ENCODE data around the gene ACYP1. TPM values are rescaled to one million over a fixed set of nuclear protein-coding genes. Genes with fewer than 3 reads are reported as not detected.

The ACYP1 gene
- total and polyA plus RNA-seq, 9 donors, result 5.5 to 27.7 (median 11.2) TPM

- no peaks in the 10 kb centered on the region for H3K9me3 ChIP-seq
- no peaks in the 10 kb centered on the region for H3K27me3 ChIP-seq
- H3K27ac ChIP-seq, result no peak overlapping the region
- no peak overlapping the region for H3K4me3 ChIP-seq
- no peaks in the 10 kb centered on the region for H3K4me1 ChIP-seq (ENCODE audit: insufficient read depth)
- peak in 3 of 5 donors; percentile 18 to 55 (median 44) for DNase-seq
- TF ChIP-seq CTCF (IDR thresholded peaks at IDR 0.05) (peak; percentile 51 to 61 (median 61)), POLR2A (IDR thresholded peaks at IDR 0.05) (no peak), EP300 (IDR thresholded peaks at IDR 0.05) (no peak)
- intact Hi-C loops (cut with DNase I), result loop anchor here (5.0 to 10.0 kb wide), 4 partner anchors 141 to 176 kb away; no protein-coding TSS in a partner anchor
- WGBS, 3 donors, result 65 to 75% (median 74%) methylated on average over 7 of the region's 7 CpGs
- H3K36me3 ChIP-seq, result no peaks in the 10 kb centered on the region
These were observed 24.9 kb upstream of the ACYP1 start for GRCh38 chr14:75088566-75089373.

- H3K36me3 ChIP-seq, result no peaks in the 10 kb centered on the region
These were observed 24.3 kb upstream of the ACYP1 start for GRCh38 chr14:75088153-75088552.

GRCh38 chr14:75084513-75084912, 20.7 kb upstream of the ACYP1 start:
- intact Hi-C loops (cut with DNase I), result loop anchor here (10.0 kb wide), 2 partner anchors 140 to 170 kb away; no protein-coding TSS in a partner anchor
- no peak for DNase-seq
- H3K36me3 ChIP-seq, result no peaks in the 10 kb centered on the region
- H3K4me1 ChIP-seq (ENCODE audit: insufficient read depth), result peaks cover 1% of the 10 kb centered on the region
- H3K27ac ChIP-seq, result no peak overlapping the region
- no peaks in the 10 kb centered on the region for H3K9me3 ChIP-seq
- TF ChIP-seq EP300 (IDR thresholded peaks at IDR 0.05), result no peak
- TF ChIP-seq POLR2A (IDR thresholded peaks at IDR 0.05), result no peak
- no peak for TF ChIP-seq CTCF (IDR thresholded peaks at IDR 0.05)
- WGBS, 3 donors, result 47 to 58% (median 50%) methylated on average over 5 of the region's 5 CpGs
- no peaks in the 10 kb centered on the region for H3K27me3 ChIP-seq
- no peak overlapping the region for H3K4me3 ChIP-seq

More at GRCh38 chr14:75088153-75088552, 24.3 kb upstream of the ACYP1 start:
- no peak for TF ChIP-seq CTCF (IDR thresholded peaks at IDR 0.05)
- no peak for TF ChIP-seq EP300 (IDR thresholded peaks at IDR 0.05)
- no peak for TF ChIP-seq POLR2A (IDR thresholded peaks at IDR 0.05)
- Histone ChIP-seq H3K27me3 (no peaks in the 10 kb centered on the region), H3K27ac (no peak overlapping the region), H3K4me1 (ENCODE audit: insufficient read depth) (no peaks in the 10 kb centered on the region), H3K4me3 (no peak overlapping the region), H3K9me3 (no peaks in the 10 kb centered on the region)
- intact Hi-C loops (cut with DNase I), result loop anchor here (5.0 to 10.0 kb wide), 4 partner anchors 141 to 176 kb away; no protein-coding TSS in a partner anchor
- 83 to 87% (median 84%) methylated on average over 2 of the region's 2 CpGs for WGBS, 3 donors
- no peak for DNase-seq

GRCh38 chr14:75083271-75083670, 19.4 kb upstream of the ACYP1 start:
- intact Hi-C loops (cut with DNase I), result loop anchor here (10.0 kb wide), 2 partner anchors 138 to 168 kb away; no protein-coding TSS in a partner anchor
- TF ChIP-seq CTCF (IDR thresholded peaks at IDR 0.05) (no peak), POLR2A (IDR thresholded peaks at IDR 0.05) (no peak), EP300 (IDR thresholded peaks at IDR 0.05) (no peak)
- H3K36me3 ChIP-seq, result no peaks in the 10 kb centered on the region

More at GRCh38 chr14:75083271-75083670, 19.4 kb upstream of the ACYP1 start:
- no peak overlapping the region for H3K4me3 ChIP-seq
- WGBS, 3 donors, result 87 to 96% (median 90%) methylated on average over 1 of the region's 1 CpG
- H3K9me3 ChIP-seq, result no peaks in the 10 kb centered on the region
- peaks cover 2% of the 10 kb centered on the region for H3K4me1 ChIP-seq (ENCODE audit: insufficient read depth)
- no peaks in the 10 kb centered on the region for H3K27me3 ChIP-seq
- H3K27ac ChIP-seq, result no peak overlapping the region
- no peak for DNase-seq
